ENCODE results near the gene DNAH14.
"Not testable (repeated sequence)": the region's sequence is repeated elsewhere in the genome, so short reads cannot be mapped to it uniquely, and the experiment has no call there.

DNAH14 gene

DNA sequence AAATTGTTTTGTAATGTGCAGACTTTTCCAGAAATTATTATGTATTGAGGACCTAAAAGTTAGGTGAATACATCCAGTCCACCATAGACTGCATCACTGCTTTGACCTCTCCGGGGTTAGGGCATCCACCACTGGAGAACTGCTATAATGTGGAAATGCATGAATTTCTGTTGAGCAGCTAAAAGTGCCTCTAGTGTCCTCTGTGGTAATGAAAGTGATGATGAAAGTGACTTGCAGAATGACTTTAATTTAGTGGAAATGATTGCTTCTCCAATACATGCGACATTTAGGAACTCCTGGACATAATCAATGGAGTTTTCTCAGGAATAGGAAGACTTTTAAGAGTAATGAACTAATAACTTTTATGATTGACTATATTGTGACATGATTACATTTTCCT lies 327.6 kb downstream of the DNAH14 start:
- DNase-seq (ENCODE audit: low spot score): no peak

DNA sequence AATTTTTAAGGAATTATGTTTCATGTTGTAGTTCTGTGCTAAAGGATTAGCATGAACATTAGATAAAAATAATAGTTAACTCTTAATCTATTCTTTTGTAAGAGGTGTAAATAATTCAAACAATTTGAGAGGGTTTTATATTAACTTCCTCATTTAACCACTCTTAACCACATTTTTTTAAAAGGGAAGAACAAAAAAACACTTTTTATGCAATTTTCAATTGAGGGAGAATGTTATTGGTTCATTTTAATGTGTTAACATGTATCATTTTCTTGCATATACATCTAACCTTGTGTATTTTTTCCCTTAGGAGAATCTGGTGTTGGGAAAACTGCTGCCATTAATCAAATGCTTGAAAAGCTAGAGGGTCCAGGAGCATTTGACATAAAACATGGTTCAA lies 329.3 kb downstream of the DNAH14 start:
- no peak for DNase-seq (ENCODE audit: low spot score)

GRCh38 chr1:225259542-225259941 lies 330.1 kb downstream of the DNAH14 start:
- DNase-seq (ENCODE audit: low spot score): no peak

- DNase-seq (ENCODE audit: low spot score): no peak
Measured at GRCh38 chr1:225260319-225260718, 330.8 kb downstream of the DNAH14 start.

GRCh38 chr1:225277445-225277844 lies 348.0 kb downstream of the DNAH14 start:
- DNase-seq (ENCODE audit: low spot score): no peak

- DNase-seq (ENCODE audit: low spot score): no peak
Measured at GRCh38 chr1:225280563-225280962, 351.1 kb downstream of the DNAH14 start.

DNA sequence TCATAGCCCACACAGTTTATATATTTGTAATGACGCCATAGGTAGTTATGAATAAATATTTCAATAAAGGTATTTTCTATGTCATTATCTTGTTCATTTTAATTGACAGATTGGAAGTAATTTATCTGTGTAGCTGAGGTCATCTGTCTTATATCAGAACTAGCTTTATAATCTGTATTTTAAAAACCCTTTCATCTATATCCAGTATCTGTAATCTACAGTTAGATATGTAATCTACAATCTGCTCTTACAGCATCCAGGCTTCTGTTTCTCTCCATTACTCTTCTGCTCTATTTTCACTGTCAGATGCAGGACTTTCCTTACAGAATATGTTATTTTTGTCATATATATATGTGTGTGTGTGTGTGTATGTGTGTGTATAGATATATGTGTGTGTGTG lies 360.8 kb downstream of the DNAH14 start:
- DNase-seq (ENCODE audit: low spot score): no peak

GRCh38 chr1:225299624-225300023 lies 370.1 kb downstream of the DNAH14 start:
- no peak for DNase-seq (ENCODE audit: low spot score)

- no peak for DNase-seq (ENCODE audit: low spot score)
Measured at GRCh38 chr1:225300381-225300780, 370.9 kb downstream of the DNAH14 start.

- no peak for DNase-seq (ENCODE audit: low spot score)
Measured at GRCh38 chr1:225304996-225305395, 375.5 kb downstream of the DNAH14 start.

DNA sequence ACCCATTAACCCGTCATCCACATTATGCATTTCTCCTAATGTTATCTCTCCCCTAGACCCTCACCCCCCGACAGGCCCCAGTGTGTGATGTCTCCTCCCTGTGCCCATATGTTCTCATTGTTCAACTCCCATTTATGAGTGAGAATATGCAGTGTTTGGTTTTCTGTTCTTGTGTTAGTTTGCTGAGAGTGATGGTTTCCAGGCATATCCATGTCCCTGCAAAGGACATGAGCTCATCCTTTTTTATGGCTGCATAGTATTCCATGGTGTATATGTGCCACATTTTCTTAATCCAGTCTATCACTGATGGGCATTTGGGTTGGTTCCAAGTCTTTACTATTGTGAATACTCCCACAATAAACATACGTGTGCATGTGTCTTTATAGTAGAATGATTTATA lies 381.1 kb downstream of the DNAH14 start:
- DNase-seq (ENCODE audit: low spot score): not testable (repeated sequence)

DNA sequence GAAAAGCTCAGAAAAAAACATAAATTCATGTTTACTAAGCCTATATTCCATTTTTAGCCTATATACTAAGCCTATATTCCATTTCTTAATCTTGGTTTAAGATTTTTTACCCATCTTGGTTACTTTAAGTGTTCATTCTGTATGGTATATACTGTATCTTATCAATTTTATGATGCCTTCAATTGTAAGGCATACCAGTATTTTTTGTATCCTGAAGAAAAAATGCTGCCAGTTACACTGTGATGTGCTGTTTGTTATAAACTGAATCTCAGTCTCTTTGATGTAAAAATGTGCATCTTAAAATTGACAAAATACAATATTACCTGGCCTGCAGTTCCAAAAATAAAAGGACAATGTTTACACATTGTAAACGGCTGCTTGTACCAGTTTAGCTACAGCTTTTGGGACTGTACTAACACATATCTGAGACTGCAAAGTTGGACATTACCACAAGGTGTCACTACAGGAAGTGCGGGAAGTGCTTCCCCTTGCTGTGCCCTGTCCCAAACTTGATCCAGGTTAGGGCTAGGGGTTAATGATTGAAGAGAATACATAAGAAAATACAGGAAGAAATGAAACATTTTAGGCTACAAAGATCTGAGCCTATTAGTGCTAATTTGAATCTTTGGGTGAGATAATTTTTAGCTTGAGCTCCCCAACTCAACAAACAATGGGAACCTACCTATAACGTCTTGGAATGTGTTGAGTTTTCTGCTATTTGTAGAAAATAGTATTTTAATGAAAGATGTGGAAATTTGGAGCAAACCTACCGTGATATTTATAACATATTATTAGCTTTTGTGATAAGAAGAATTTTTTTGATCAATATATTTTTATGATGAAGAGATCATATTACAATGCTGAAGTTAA lies 389.5 kb downstream of the DNAH14 start:
- DNase-seq (ENCODE audit: low spot score): peak; percentile 35

GRCh38 chr1:225319871-225320270 lies 390.4 kb downstream of the DNAH14 start:
- DNase-seq (ENCODE audit: low spot score): no peak

GRCh38 chr1:225321784-225322183 lies 392.3 kb downstream of the DNAH14 start:
- DNase-seq (ENCODE audit: low spot score): no peak

DNA sequence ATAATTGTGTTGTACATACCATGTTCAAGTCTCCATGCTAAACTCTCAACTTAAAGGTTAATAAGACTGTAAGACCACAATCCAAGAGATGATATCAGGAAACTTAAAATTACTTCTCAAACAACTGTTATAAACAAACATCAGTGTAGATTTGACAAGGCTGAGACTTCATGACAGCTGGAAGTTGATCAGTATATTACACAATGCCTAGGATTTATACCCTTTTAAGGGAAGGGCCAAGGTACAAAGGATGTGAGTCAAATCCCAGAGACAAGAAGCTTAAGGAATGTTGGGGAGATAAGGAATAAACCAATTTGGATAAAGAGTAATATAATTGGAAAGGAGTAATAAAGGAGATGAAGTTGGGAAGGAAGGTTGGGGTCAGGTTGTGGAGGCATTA lies 399.6 kb downstream of the DNAH14 start:
- DNase-seq (ENCODE audit: low spot score): no peak

DNA sequence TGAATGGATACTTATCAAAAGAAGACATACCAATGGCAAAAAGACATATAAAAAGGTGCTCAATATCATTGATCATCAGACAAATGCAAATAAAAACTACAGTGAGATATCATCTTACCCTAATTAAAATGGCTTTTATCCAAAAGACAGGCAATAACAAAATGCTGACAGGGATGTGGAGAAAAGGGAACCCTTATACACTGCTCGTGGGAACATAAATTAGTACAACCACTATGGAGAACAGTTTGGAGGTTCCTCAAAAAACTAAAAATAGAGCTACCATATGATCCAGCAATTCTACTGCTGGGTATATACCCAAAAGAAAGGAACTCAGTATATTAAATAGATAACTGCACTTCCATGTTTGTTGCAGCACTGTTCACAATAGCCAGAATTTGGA lies 400.5 kb downstream of the DNAH14 start:
- DNase-seq (ENCODE audit: low spot score): not testable (repeated sequence)

GRCh38 chr1:225332686-225333085 lies 403.2 kb downstream of the DNAH14 start:
- no peak for DNase-seq (ENCODE audit: low spot score)

DNA sequence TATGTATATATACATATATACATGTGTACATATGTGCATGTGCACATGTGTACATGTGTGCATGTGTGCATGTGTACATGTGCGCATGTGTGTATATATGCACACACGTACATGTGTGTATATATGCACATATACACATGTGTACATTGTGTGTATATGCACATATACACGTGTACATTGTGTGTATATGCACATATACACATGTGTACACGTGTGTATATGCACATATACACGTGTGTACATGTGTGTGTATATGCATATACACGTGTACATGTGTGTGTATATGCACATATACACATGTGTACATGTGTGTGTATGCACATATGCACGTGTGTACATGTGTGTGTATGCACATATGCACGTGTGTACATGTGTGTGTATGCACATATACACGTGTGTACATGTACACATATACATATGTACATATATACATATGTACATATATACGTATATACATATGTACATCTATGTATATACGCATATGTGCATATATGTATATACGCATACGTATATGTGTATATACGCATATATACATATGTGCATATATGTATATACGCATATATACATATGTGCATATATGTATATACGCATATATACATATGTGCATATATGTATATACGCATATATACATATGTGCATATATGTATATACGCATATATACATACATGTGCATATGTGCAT lies 405.8 kb downstream of the DNAH14 start:
- DNase-seq (ENCODE audit: low spot score): not testable (repeated sequence)

DNA sequence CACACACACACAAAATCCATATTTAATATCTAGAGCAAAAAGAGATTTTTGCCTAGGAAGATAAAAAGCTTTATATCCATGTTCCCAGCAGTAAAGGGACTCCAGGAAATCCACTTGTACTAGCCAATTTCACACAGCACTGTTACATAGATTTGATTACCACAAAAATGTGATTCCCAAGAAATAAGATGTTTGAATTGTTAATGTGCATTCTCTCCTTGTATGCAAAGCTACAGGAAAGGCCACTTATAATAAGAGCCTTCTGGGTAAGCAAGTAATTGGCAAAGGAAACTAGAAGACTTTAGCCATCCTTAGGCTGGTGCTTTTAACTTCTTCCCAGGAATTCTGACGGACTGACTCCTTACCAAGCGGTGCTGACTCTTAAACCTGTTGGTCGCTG lies 409.1 kb downstream of the DNAH14 start:
- no peak for DNase-seq (ENCODE audit: low spot score)

GRCh38 chr1:225341642-225342041 lies 412.2 kb downstream of the DNAH14 start:
- no peak for DNase-seq (ENCODE audit: low spot score)

DNA sequence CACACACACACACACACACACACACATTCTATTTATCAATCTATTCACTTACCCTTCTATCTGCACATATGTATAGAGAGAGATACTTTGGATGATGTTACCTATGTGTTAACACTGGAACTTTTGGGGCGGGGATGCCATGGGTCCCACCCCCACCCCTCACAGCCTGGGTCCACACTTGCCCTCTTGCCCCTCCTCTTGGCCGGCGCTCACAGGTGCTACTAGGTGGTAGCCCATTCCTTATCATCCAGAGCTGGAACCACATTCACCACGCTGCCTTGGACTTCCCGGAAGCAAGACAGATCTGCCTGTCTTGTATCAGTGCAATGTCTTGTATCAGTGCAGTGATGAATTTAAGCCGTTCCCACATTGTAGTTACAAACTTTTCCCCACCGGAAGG lies 413.2 kb downstream of the DNAH14 start:
- no peak for DNase-seq (ENCODE audit: low spot score)

- peak; percentile 4 for DNase-seq (ENCODE audit: low spot score)
Measured at GRCh38 chr1:225343618-225344017, 414.1 kb downstream of the DNAH14 start.

DNA sequence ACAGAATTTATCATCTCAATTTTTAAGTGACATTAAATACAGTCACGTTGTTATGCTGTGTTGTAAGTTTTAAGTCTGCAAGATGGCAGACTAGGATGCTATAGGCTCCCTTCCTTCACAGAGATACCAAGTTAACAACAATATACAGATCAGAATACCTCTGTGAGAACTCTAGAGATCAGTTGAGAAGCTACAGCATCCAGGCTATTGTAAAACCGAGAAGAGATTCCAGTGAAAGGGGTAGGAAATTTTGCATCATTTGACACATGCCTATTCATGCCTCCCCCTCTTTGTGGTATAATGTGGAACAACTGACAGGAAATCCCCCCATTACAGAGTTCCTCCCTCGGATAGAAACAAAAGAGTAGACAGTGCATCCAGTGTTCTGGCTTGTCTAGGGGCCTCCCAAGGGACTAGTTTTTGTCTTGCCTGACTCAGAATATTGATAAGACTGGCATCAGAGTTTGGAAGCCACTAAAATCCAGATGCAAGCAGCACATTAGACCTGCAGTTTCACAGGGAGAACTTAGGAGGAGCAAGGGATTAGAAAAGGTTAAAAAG lies 417.7 kb downstream of the DNAH14 start:
- DNase-seq (ENCODE audit: low spot score): no peak
